GM18909 (cell line): ENCODE measurements around the gene ERICH6.

Source experiments
- ATAC-seq: cut with Tn5 transposase; IDR thresholded peaks from one replicate; pipeline ENCODE4 v1.9.1; 2021; ENCODE audit warnings: mild to moderate bottlenecking; ENCODE audit not compliant: unreplicated experiment, poor library complexity

Gene ERICH6

GRCh38 chr3:150691414-150692040, 12.2 kb downstream of the ERICH6 start:
- no peak for ATAC-seq

DNA sequence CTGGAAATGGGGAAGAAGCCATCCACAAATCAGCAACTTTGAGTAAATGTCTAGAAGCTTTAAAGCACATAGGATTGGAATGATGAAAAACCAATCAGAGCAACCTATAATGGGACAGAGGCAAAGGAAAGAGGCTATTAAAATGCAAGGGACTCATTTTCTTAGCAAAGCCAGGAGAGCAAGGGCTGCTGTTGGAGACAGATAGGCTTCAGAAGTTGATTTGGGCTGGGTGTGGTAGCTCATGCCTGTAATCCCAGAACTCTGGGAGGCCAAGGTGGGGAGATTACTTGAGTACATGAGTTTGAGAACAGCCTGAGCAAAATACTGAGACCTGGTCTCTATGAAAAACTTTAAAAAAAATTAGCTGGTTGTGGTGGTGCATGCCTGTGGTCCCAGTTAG, 16.1 kb downstream of the ERICH6 start:
- no peak for ATAC-seq

DNA sequence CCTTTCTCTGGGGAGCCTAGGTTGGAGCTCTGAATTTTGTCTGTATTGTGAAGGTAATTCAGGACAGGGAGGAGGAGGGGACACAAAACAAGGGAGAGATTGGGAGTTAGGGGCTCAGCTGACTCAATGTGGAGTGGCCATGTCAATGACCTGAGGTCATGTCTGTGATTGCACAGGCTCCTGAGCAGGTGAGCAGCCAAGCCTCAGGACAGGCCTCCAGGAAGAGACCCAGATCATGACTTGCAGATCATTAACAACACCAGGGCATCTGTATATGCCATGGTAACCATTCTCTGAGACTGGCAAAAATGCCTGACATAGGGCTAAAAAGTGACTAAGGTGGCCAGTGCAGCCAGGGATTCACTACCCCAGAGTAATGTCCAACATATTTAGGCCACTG, 20.9 kb downstream of the ERICH6 start:
- ATAC-seq, result no peak

DNA sequence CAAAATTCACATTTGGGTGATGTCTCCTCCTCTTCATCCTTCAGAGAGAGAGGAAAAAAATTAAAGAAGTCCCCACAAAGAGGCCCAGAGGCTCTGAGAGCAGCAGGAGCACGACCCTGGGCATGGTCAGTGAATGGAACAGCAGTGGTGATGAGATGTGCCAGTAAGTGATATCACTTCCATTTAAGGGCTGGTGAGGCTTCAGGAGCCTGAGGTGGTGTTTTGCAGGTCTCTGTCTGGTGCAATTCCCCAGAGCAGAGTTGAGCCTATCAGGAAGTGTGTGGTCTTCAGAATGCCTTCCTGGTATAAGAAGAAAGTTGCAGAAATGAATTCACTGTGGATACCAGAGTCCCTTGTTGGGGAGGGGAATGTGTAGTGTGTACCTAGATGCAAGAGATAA, 21.4 kb downstream of the ERICH6 start:
- no peak for ATAC-seq

GRCh38 chr3:150681057-150681456, 22.7 kb downstream of the ERICH6 start:
- ATAC-seq, result peak; percentile 94

- ATAC-seq, result peak; percentile 3
Measured at GRCh38 chr3:150680562-150680961, 23.2 kb downstream of the ERICH6 start.

DNA sequence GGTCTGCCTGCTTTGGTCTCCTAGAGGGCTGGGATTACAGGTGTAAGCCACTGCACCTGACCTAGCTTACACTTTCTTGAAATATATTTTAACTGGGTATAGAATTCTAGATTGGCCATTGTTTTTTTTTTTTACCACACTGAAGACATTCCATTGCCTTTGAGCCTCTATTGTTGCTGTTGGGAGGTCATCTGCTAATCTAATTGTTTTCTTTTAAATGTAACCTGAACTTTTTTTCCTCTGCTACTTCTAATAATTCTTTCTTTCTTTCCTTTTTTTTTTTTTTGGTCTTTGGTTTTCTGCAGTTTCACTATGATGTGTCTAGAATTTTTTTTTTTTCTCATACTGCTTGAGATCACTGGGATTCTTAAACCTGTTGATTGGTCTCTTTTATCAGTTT, 28.1 kb downstream of the ERICH6 start:
- no peak for ATAC-seq

DNA sequence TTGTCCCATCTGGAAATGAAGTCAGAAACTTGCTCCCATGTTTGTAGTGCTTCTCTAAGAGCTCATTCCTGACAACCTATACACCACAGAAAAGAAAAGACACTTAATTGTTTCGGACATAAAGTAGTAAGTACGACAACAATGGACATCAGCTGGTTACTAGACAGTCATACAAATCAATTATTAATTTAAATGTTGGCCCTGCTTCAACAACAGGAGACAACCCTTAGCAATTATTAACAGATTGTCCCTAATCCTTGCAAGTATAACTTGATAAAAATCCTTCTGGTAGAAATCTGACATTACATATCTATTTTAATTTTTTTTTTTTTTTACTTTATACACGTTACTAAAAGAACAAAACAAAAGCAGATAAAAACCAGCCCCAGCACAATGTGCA, 29.8 kb downstream of the ERICH6 start:
- no peak for ATAC-seq

- ATAC-seq, result no peak
Measured at GRCh38 chr3:150666167-150666566, 37.6 kb downstream of the ERICH6 start.

- ATAC-seq, result no peak
Measured at GRCh38 chr3:150663461-150663860, 40.3 kb downstream of the ERICH6 start.

DNA sequence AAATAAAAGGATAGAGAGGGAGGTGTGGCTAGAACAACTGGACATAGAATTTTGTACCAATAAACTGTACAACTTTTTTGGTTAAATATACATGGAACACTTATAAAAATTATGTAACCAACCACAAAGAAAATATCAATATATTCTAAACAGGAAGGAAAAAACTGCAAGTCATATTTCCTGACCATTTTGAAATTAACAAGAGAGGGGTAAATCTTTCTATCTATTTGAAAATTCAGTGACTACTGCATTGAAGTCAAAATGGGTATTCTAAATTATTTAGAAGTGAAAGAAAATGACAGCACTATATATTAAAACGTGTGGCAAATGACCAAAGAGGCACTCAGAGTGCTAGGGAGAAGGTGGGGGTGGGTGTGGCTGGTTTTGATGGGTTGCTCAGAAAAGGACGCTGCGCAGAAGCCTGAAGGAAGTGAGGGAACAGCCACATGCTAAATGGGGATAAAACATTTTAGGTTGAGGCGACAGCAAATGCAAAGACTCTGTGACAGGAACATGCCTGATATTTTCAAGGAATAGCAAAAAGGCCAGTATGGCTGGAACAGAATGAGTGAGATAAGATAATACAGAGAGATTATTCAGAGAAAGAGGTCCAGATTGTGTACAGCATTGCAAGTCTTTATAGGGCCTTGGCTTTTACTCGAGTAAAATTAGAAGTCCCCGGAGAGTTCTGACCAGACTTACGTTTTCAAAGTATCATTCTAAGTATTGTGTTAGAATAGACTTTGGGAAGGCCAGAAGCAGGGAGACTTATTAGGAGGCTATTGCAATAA, 41.1 kb downstream of the ERICH6 start:
- ATAC-seq, result no peak

- ATAC-seq, result no peak
Measured at GRCh38 chr3:150656316-150656715, 47.4 kb downstream of the ERICH6 start.

- ATAC-seq, result peak; percentile 75
Measured at GRCh38 chr3:150653110-150653561, 50.6 kb downstream of the ERICH6 start.

DNA sequence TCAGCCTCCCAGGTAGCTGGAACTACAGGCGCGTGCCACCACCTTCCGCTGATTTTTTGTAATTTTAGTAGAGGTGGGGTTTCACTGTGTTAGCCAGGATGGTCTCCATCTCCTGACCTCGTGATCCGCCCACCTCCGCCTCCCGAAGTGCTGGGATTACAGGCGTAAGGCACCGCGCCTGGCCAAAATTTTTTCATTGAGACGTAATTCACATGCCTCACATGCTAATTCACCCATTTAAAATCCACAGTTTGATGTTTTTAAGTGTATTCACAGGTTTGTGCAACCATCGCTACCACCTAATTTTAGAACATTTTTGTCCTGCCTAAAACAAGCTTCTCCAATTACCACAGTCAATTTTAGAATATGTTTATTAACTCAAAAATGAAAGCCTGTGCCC, 63.5 kb downstream of the ERICH6 start:
- no peak for ATAC-seq

GRCh38 chr3:150639262-150639661, 64.5 kb downstream of the ERICH6 start:
- no peak for ATAC-seq

- ATAC-seq, result no peak
Measured at GRCh38 chr3:150636258-150636657, 67.5 kb downstream of the ERICH6 start.

DNA sequence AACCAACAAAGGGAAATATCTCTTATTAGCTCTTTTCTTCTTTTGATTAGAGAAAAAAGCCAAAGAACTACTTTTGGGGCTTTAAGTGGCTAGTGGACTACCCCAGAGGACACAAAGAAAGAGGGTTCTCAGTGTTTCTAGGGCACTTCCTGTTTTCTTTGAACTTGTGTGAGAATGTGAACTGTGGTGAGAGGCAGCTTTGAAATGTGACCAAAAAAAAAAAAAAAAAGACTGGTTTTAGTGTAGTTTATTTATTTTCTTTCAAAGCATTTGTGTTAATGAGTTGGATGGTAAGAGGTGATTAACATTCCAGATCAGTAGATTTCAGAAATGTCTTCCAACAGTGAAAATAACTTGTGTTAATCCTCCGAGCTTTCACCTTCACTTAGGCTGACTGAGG, 68.2 kb downstream of the ERICH6 start:
- ATAC-seq, result peak; percentile 79

DNA sequence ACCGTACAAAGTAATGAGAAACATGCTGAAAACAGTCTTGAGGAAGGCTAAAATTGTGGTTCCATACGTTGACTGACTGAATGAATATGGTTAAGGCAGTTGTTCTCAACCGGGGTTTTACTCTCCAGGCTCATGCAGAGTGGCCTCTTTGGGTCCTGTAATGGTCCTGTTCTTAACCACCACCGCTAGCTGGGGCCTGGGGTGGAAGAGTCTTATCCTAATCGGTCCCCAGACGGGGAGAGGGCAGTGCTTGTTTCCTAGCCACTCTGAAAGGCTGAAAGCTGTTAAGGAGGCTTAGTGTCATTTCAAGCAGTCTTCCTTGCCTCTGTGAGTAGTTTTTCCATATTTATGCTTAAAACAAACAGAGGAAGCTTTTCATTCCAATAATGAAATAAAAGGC, 68.6 kb downstream of the ERICH6 start:
- no peak for ATAC-seq

DNA sequence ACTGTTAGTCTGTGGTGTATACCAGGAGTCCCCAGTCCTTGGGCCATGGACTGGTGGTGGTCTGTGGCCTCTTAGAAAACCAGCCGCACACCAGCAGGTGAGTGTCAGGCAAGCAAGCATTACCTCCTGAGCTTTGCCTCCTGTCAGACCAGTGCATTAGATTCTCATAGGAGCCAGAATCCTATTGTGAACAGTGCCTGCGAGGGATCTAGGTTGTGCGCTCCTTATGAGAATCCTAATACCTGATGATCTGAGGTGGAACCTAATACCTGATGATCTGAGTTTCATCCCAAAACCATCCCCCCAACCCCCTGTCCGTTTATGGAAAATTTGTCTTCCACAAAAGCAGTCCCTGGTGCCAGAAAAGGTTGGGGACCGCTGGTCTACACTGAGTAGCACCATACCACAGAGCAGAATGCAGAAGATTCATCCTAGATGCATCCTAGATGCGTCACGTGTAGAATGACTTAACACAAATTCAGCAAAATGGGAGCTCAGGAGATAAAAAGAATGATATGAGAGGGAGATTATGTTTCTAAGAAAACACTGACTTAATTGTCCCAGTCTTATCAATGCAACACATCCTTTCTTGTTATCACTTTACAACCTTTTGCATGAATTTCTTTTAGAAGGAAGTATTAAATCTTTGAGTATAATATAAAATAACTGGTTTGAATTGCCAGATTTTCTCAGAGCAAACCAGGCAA, 72.1 kb downstream of the ERICH6 start:
- ATAC-seq, result no peak

DNA sequence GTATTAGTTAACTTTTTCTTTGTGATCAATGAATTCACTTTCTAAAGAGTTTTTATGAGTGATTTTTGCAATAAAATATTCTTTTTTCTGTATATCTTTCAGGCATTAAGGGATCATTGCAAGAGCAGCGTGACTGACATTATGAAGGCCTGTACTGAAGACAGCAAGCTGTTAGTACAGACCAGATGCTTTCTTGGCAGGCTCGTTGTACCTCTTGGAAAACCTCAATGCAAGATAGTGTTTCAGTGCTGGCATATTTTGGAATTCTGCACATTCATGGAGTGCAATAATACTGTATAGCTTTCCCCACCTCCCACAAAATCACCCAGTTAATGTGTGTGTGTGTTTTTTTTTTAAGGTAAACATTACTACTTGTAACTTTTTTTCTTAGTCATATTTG, 76.2 kb downstream of the ERICH6 start:
- ATAC-seq, result no peak

DNA sequence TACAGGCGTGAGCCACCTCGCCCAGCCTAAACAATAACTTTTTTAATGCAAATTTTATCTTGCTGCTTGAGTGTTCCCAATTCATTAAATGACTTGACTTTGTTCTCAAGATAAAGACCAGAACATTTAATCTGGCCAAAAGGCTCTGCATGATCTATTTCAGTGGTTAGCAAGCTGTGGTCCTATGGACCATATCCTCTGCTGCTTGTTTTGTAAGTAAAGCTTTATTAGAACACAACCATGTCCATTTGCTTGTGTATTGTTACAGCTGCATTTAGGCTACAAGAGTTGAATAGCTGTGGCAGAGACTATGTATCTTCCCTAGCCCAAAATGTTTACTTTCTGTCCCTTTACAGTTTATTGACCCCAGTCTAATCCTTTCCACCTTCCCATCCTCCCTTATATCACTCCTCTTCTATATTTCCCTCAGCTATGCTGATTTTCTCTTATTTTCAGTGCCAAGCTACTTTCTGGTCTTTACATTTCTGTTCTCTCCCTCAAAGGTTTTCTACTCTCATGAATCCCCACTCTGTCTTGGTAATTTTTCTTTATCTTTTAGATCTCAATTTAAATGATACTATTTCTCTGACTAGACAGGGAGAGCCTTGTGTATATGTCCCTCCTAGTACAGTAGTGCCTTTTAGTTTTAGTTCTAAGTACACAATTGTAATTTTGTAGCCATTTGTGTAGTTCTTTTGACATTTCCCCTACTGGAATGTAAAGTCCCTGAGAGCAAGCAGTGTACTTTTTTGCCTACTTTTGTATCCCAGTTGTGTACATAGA, 77.4 kb downstream of the ERICH6 start:
- ATAC-seq, result no peak
